B cell (primary cell): ENCODE measurements around the gene UNC13C. TPM values are rescaled to one million over a fixed set of nuclear protein-coding genes. Genes with fewer than 3 reads are reported as not detected.

Source experiments
- ATAC-seq: fragments of 200-7000 bp; cut with Tn5 transposase; one replicate; pipeline ENCODE4 v1.10.0; 2021; ENCODE audit warnings: low read depth, mild to moderate bottlenecking, moderate number of reproducible peaks, moderate library complexity
- CTCF ChIA-PET: fragments of 350-600 bp; sonication (Branson Sonifier 250); formaldehyde crosslinking; loops from one replicate; lab custom pipeline; 2021; ENCODE audit warnings: antibody characterized with exemption, inconsistent platforms; lab: Charles Lee
- POLR2A ChIA-PET: fragments of 350-600 bp; sonication (Branson Sonifier 250); formaldehyde crosslinking; loops from one replicate; lab custom pipeline; 2021; ENCODE audit warnings: antibody characterized with exemption; lab: Charles Lee
- DNase-seq: peaks from one replicate; pipeline ENCODE4 v3.0.0; 2013
- H2AFZ ChIP-seq: 2 replicates; pipeline ENCODE4 v1.6.1; 2012; ENCODE audit warnings: mild to moderate bottlenecking, low read depth, low read length; ENCODE audit not compliant: insufficient read depth, poor library complexity, severe bottlenecking
- H3K27ac ChIP-seq, 2 donors: 1 replicate in 1 of 2; 2 replicates in 1 of 2; pipeline ENCODE4 v1.5.1; 2012 to 2013; ENCODE audit warnings: low read length in 2 of 2, mild to moderate bottlenecking in 2 of 2, moderate library complexity in 1 of 2
- H3K27me3 ChIP-seq, 4 experiments: fragments of 200-600 bp in 1 of 4; sonication (generic) in 1 of 4; replicated peaks in 1 of 4; 1 replicate in 2 of 4; 2 replicates in 2 of 4; pipeline versions ENCODE4 v1.6.1 to v1.7.0; 2013 to 2016; ENCODE audit warnings: low read length in 3 of 4, mild to moderate bottlenecking in 2 of 4, mixed read lengths in 1 of 4, moderate library complexity in 1 of 4; ENCODE audit not compliant: insufficient read depth in 4 of 4, control insufficient read depth in 3 of 4; ENCODE audit errors: control extremely low read depth in 1 of 4
- H3K36me3 ChIP-seq, 2 experiments: replicated peaks in 1 of 2; 1 replicate in 1 of 2; 2 replicates in 1 of 2; pipeline versions ENCODE4 v1.6.1 to v1.7.1; 2013; ENCODE audit warnings: low read length in 1 of 2; ENCODE audit not compliant: insufficient read depth in 2 of 2, control insufficient read depth in 1 of 2; ENCODE audit errors: control extremely low read depth in 1 of 2, extremely low read depth in 1 of 2
- H3K4me1 ChIP-seq, 2 donors: fragments of 200-600 bp in 1 of 2; sonication (generic) in 1 of 2; 1 replicate in 1 of 2; 2 replicates in 1 of 2; pipeline versions ENCODE4 v1.5.1 to v1.6.1; 2013 to 2017; ENCODE audit warnings: low read length in 2 of 2; ENCODE audit not compliant: control insufficient read depth in 2 of 2, insufficient read depth in 2 of 2
- H3K4me2 ChIP-seq: replicated peaks from 2 replicates; pipeline ENCODE3; 2012; ENCODE audit warnings: mild to moderate bottlenecking, low read depth, low read length; ENCODE audit not compliant: poor library complexity, severe bottlenecking
- H3K4me3 ChIP-seq, 5 experiments: fragments of 200-600 bp in 1 of 5; sonication (generic) in 1 of 5; 1 replicate in 3 of 5; 2 replicates in 2 of 5; pipeline versions ENCODE4 v1.5.1 to v1.7.0; 2011 to 2016; ENCODE audit warnings: low read length in 4 of 5, mild to moderate bottlenecking in 4 of 5, low read depth in 2 of 5, control low read depth in 1 of 5, moderate library complexity in 1 of 5; ENCODE audit not compliant: insufficient read depth in 1 of 5; ENCODE audit errors: control extremely low read depth in 1 of 5, extremely low read depth in 1 of 5
- H3K79me2 ChIP-seq: fragments of 200-600 bp; sonication (generic); one replicate; pipeline ENCODE4 v1.6.0; 2016; ENCODE audit warnings: low read length; ENCODE audit not compliant: control insufficient read depth, insufficient read depth
- H3K9ac ChIP-seq: fragments of 200-600 bp; sonication (generic); 2 replicates; pipeline ENCODE4 v1.6.1; 2017; ENCODE audit warnings: mild to moderate bottlenecking, low read length, moderate library complexity
- H3K9me3 ChIP-seq, 3 donors: one replicate each; pipeline versions ENCODE4 v1.6.1 to v1.7.1; 2013; ENCODE audit warnings: low read length in 2 of 3; ENCODE audit not compliant: control insufficient read depth in 2 of 3, insufficient read depth in 1 of 3; ENCODE audit errors: control extremely low read depth in 1 of 3
- H4K20me1 ChIP-seq: 2 replicates; pipeline ENCODE4 v1.6.0; 2012; ENCODE audit warnings: mild to moderate bottlenecking, low read length; ENCODE audit not compliant: insufficient read depth, control insufficient read depth, poor library complexity, severe bottlenecking
- H3K27ac Mint-ChIP-seq: one replicate; pipeline ENCODE4 v1.8.0; 2021; ENCODE audit warnings: mixed read lengths
- H3K27me3 Mint-ChIP-seq: one replicate; pipeline ENCODE4 v1.8.0; 2021; ENCODE audit warnings: mixed read lengths
- H3K4me1 Mint-ChIP-seq: one replicate; pipeline ENCODE4 v1.8.0; 2021; ENCODE audit warnings: mixed read lengths
- H3K4me3 Mint-ChIP-seq: one replicate; pipeline ENCODE4 v1.8.0; 2021; ENCODE audit warnings: mixed read lengths
- H3K9me3 Mint-ChIP-seq: one replicate; pipeline ENCODE4 v1.8.0; 2022; ENCODE audit warnings: mixed read lengths; ENCODE audit not compliant: insufficient read depth
- CTCF ChIP-seq: fragments of 200-600 bp; IDR thresholded peaks from one replicate; pipeline ENCODE4 v1.8.0; 2022; ENCODE audit warnings: antibody characterized with exemption, mild to moderate bottlenecking
- EZH2 ChIP-seq: IDR thresholded peaks from 2 replicates; pipeline ENCODE4 v1.6.1; 2012; ENCODE audit warnings: borderline replicate concordance, low read depth, mild to moderate bottlenecking, moderate library complexity, low read length; ENCODE audit not compliant: insufficient read depth, poor library complexity, severe bottlenecking
- WGBS: methylation state at CpG from one replicate; pipeline ENCODE4 v1.1.5; 2013; ENCODE audit warnings: missing lambda C conversion rate; ENCODE audit not compliant: insufficient coverage; 5-methylcytosine and 5-hydroxymethylcytosine counted together
- intact Hi-C: fragments of 100-400 bp; cut with micrococcal nuclease; formaldehyde crosslinking; loops from one replicate; pipeline ENCODE4 v1.10.0; 2022
- polyA plus RNA-seq: library from polyadenylated mRNA; depleted of rRNA; stranded (reverse); fragments of >200 nt; gene quantifications from 2 replicates; pipeline ENCODE4 v1.2.3, GENCODE V29; 2012
- total RNA-seq, 2 donors: library from RNA; stranded (reverse); fragments of 120-200 nt in 1 of 2; gene quantifications; 1 replicate in 1 of 2; 2 replicates in 1 of 2; pipeline versions ENCODE4 v1.2.3 to v1.2.4, GENCODE V29; 2013 to 2022

The UNC13C gene
- total and polyA plus RNA-seq, 2 donors (not counting 1 experiment from before 2014, with no cell fraction given): not detected

- CTCF ChIA-PET: no interaction called here
- POLR2A ChIA-PET: no interaction called here
Observed at GRCh38 chr15:54559405-54560069, 581.3 kb downstream of the UNC13C start.

GRCh38 chr15:54560417-54560816, 582.2 kb downstream of the UNC13C start:
- Histone ChIP-seq H4K20me1 (no peaks in the 10 kb centered on the region), H3K4me2 (no peak overlapping the region), H3K79me2 (no peaks in the 10 kb centered on the region), H3K9ac (no peak overlapping the region), H3K4me1 (no peaks in the 10 kb centered on the region), H3K27ac (no peak overlapping the region), H3K4me3 (no peak overlapping the region), H3K9me3 (no peaks in the 10 kb centered on the region), H3K27me3 (no peaks in the 10 kb centered on the region), H2AFZ (no peak overlapping the region), H3K36me3 (no peaks in the 10 kb centered on the region)
- ATAC-seq (no peak), DNase-seq (no peak)
- no peak overlapping the region for H3K27ac Mint-ChIP-seq
- no peaks in the 10 kb centered on the region for H3K27me3 Mint-ChIP-seq
- ChIA-PET POLR2A (no interaction called here), CTCF (no interaction called here)
- TF ChIP-seq EZH2 (no peak), CTCF (no peak)
- H3K4me3 Mint-ChIP-seq: no peak overlapping the region
- no peaks in the 10 kb centered on the region for H3K4me1 Mint-ChIP-seq
- WGBS: no CpG with 5 or more reads among the region's 2 CpGs
- H3K9me3 Mint-ChIP-seq: no peaks in the 10 kb centered on the region
- intact Hi-C loops: no loop called here

More at GRCh38 chr15:54559405-54560069, 581.3 kb downstream of the UNC13C start:
- H3K27me3 Mint-ChIP-seq: no peaks in the 10 kb centered on the region
- Histone ChIP-seq H3K9ac (no peak overlapping the region), H3K79me2 (no peaks in the 10 kb centered on the region), H3K27me3 (no peaks in the 10 kb centered on the region), H3K9me3 (no peaks in the 10 kb centered on the region), H2AFZ (no peak overlapping the region), H3K36me3 (no peaks in the 10 kb centered on the region), H3K4me2 (no peak overlapping the region), H3K27ac (no peak overlapping the region), H3K4me1 (no peaks in the 10 kb centered on the region), H4K20me1 (no peaks in the 10 kb centered on the region), H3K4me3 (no peak overlapping the region)
- whole genome bisulfite sequencing: 40% methylated on average over 2 of the region's 4 CpGs
- H3K4me3 Mint-ChIP-seq: no peak overlapping the region
- no peaks in the 10 kb centered on the region for H3K4me1 Mint-ChIP-seq
- no peaks in the 10 kb centered on the region for H3K9me3 Mint-ChIP-seq
- TF ChIP-seq CTCF: no peak
- no peak for TF ChIP-seq EZH2
- no peak overlapping the region for H3K27ac Mint-ChIP-seq
- DNase-seq: no peak
- ATAC-seq: no peak
- intact Hi-C loops: no loop called here
